HuH-7 (cell line): ENCODE data around the gene SCAF1.

Experiments
- DNase-seq: peaks from one replicate; pipeline ENCODE4 v3.0.0; 2011; ENCODE audit warnings: low spot score

Gene SCAF1

GRCh38 chr19:49643466-49643865 is 1.5 kb downstream of the SCAF1 start:
- no peak for DNase-seq

- no peak for DNase-seq
Measured at GRCh38 chr19:49645592-49645991, 3.6 kb downstream of the SCAF1 start.

GRCh38 chr19:49645995-49646394 is 4.0 kb downstream of the SCAF1 start:
- no peak for DNase-seq

GRCh38 chr19:49646586-49646985 is 4.6 kb downstream of the SCAF1 start:
- DNase-seq: no peak

- DNase-seq: no peak
Measured at GRCh38 chr19:49651029-49651819, 9.2 kb downstream of the SCAF1 start.

- DNase-seq: no peak
Measured at GRCh38 chr19:49651820-49652550, 10.0 kb downstream of the SCAF1 start.

GRCh38 chr19:49652551-49653465 is 10.8 kb downstream of the SCAF1 start:
- no peak for DNase-seq

GRCh38 chr19:49653466-49653806 is 11.4 kb downstream of the SCAF1 start:
- DNase-seq: no peak

- no peak for DNase-seq
Measured at GRCh38 chr19:49654581-49654980, 12.6 kb downstream of the SCAF1 start.

- DNase-seq: no peak
Measured at GRCh38 chr19:49655570-49656455, 13.8 kb downstream of the SCAF1 start.

GRCh38 chr19:49656456-49657109 is 14.6 kb downstream of the SCAF1 start:
- DNase-seq: no peak

- no peak for DNase-seq
Measured at GRCh38 chr19:49657493-49658138, 15.6 kb downstream of the SCAF1 start.

GRCh38 chr19:49658139-49658517 is 16.1 kb downstream of the SCAF1 start:
- DNase-seq: no peak

GRCh38 chr19:49658566-49659442 is 16.8 kb downstream of the SCAF1 start:
- DNase-seq: no peak

- DNase-seq: no peak
Measured at GRCh38 chr19:49660338-49660961, 18.4 kb downstream of the SCAF1 start.

- no peak for DNase-seq
Measured at GRCh38 chr19:49662011-49662410, 20.0 kb downstream of the SCAF1 start.

- DNase-seq: no peak
Measured at GRCh38 chr19:49663224-49663623, 21.2 kb downstream of the SCAF1 start.

GRCh38 chr19:49664171-49665035 is 22.4 kb downstream of the SCAF1 start:
- DNase-seq: peak; percentile 94
